ENCODE measurements around the gene CFDP1. TPM values are rescaled to one million over a fixed set of nuclear protein-coding genes. Genes with fewer than 3 reads are reported as not detected.

CFDP1 gene
- total and polyA plus RNA-seq, 10 donors = 56.1 to 222 (median 108) TPM

DNA sequence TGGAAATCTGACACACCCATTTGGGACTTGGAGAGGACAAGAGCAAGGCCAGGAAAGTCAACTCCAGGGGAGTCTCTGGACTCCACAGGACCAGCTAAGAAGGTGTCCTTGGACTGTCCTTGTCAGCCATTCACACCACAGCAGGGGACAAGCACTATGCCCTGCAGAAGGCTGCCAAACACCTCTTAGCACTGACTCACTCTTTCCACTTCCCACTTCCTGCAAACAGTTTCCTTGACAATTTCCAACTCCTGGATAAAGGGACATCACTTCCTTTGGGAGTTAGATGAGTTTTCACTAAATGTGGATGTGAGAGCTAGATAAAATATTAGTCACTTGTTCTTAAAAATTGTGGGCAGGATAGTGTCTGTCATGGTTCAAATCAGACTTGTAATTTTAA lies 144.1 kb downstream of the CFDP1 start:
- peak overlapping the region in 7 of 8 donors; percentile 72 to 86 (median 77) for H3K27ac ChIP-seq
- no peak for TF ChIP-seq POLR2A (IDR thresholded peaks at IDR 0.05)
- peak in 1 of 3 donors; percentile 86 for TF ChIP-seq POLR2AphosphoS5 (IDR thresholded peaks at IDR 0.05)
- TF ChIP-seq, protein P1, sequence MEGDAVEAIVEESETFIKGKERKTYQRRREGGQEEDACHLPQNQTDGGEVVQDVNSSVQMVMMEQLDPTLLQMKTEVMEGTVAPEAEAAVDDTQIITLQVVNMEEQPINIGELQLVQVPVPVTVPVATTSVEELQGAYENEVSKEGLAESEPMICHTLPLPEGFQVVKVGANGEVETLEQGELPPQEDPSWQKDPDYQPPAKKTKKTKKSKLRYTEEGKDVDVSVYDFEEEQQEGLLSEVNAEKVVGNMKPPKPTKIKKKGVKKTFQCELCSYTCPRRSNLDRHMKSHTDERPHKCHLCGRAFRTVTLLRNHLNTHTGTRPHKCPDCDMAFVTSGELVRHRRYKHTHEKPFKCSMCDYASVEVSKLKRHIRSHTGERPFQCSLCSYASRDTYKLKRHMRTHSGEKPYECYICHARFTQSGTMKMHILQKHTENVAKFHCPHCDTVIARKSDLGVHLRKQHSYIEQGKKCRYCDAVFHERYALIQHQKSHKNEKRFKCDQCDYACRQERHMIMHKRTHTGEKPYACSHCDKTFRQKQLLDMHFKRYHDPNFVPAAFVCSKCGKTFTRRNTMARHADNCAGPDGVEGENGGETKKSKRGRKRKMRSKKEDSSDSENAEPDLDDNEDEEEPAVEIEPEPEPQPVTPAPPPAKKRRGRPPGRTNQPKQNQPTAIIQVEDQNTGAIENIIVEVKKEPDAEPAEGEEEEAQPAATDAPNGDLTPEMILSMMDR (IDR thresholded peaks at IDR 0.05 in 8 of 11, conservative IDR thresholded peaks at IDR 0.05 in 3 of 11) = no peak
- no peak for DNase-seq
- H3K36me3 ChIP-seq = peaks cover 0 to 47% (median 24%) of the 10 kb centered on the region in 6 donors
- H3K4me3 ChIP-seq = no peak overlapping the region
- peaks cover 0 to 7% (median 0%) of the 10 kb centered on the region in 7 donors for H3K27me3 ChIP-seq (replicated peaks in 1 of 7)
- intact Hi-C loops (cut with DNase I; ENCODE audit: low total_unique reads) = no loop called here
- H3K4me1 ChIP-seq = peaks cover 0 to 32% (median 24%) of the 10 kb centered on the region in 6 donors
- H3K9me3 ChIP-seq = no peaks in the 10 kb centered on the region

- peaks cover 0 to 32% (median 22%) of the 10 kb centered on the region in 6 donors for H3K4me1 ChIP-seq
- no peaks in the 10 kb centered on the region for H3K9me3 ChIP-seq
- intact Hi-C loops (cut with DNase I; ENCODE audit: low total_unique reads) = no loop called here
- H3K27ac ChIP-seq = peak overlapping the region in 7 of 8 donors; percentile 72 to 86 (median 77)
- WGBS, 5 donors = 47 to 66% (median 60%) methylated on average over 10 of the region's 10 CpGs
- no peak overlapping the region for H3K4me3 ChIP-seq
- H3K27me3 ChIP-seq (replicated peaks in 1 of 7) = peaks cover 0 to 7% (median 0%) of the 10 kb centered on the region in 7 donors
- no peak for TF ChIP-seq POLR2A (IDR thresholded peaks at IDR 0.05)
- TF ChIP-seq, protein P1 (IDR thresholded peaks at IDR 0.05 in 8 of 11, conservative IDR thresholded peaks at IDR 0.05 in 3 of 11) = no peak
- TF ChIP-seq POLR2AphosphoS5 (IDR thresholded peaks at IDR 0.05) = peak in 1 of 3 donors; percentile 48
- DNase-seq = peak; percentile 77
- H3K36me3 ChIP-seq = peaks cover 0 to 41% (median 19%) of the 10 kb centered on the region in 6 donors
Measured at GRCh38 chr16:75288596-75289120, 144.6 kb downstream of the CFDP1 start.

DNA sequence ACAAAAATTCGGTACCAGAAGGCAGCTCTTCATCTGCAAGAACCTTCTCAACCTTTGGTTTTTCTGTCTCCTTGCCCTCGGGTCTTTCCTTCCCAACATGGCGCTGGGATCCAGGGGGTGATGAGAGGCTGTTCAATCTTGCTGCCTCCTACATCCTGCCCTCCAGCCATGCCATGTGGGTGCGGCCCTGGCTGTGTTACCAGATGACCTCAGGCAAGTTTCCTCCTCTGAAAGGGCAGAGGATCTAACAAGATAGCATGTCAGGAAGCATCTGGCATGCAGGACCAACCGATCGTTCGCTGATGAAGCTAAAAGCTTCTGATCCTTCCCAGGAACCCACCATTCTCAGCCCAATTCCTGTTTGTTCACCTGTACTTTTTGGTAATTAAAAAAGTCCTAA lies 145.1 kb downstream of the CFDP1 start:
- TF ChIP-seq POLR2AphosphoS5 (IDR thresholded peaks at IDR 0.05) = peak in 2 of 3 donors; percentile 73 to 75
- TF ChIP-seq POLR2A (IDR thresholded peaks at IDR 0.05) = no peak
- Histone ChIP-seq H3K27me3 (replicated peaks in 1 of 7) (peaks cover 0 to 7% (median 0%) of the 10 kb centered on the region in 7 donors), H3K4me1 (peaks cover 0 to 32% (median 22%) of the 10 kb centered on the region in 6 donors), H3K27ac (peak overlapping the region in 7 of 8 donors; percentile 72 to 86 (median 77)), H3K36me3 (peaks cover 0 to 36% (median 14%) of the 10 kb centered on the region in 6 donors), H3K4me3 (no peak overlapping the region), H3K9me3 (no peaks in the 10 kb centered on the region)
- intact Hi-C loops (cut with DNase I; ENCODE audit: low total_unique reads) = no loop called here
- WGBS, 5 donors = 62 to 70% (median 67%) methylated on average over 7 of the region's 7 CpGs
- no peak for DNase-seq

GRCh38 chr16:75287708-75288107 lies 145.6 kb downstream of the CFDP1 start:
- Histone ChIP-seq H3K9me3 (no peaks in the 10 kb centered on the region), H3K36me3 (peaks cover 0 to 36% (median 10%) of the 10 kb centered on the region in 6 donors), H3K27ac (peak overlapping the region in 7 of 8 donors; percentile 36 to 86 (median 76)), H3K4me1 (peaks cover 0 to 32% (median 22%) of the 10 kb centered on the region in 6 donors), H3K4me3 (no peak overlapping the region), H3K27me3 (replicated peaks in 1 of 7) (peaks cover 0 to 7% (median 0%) of the 10 kb centered on the region in 7 donors)
- TF ChIP-seq POLR2AphosphoS5 (IDR thresholded peaks at IDR 0.05) = no peak
- TF ChIP-seq POLR2A (IDR thresholded peaks at IDR 0.05) = no peak
- TF ChIP-seq, protein P1 (IDR thresholded peaks at IDR 0.05 in 8 of 11, conservative IDR thresholded peaks at IDR 0.05 in 3 of 11) = no peak
- WGBS, 5 donors = 70 to 97% (median 85%) methylated on average over 5 of the region's 5 CpGs
- intact Hi-C loops (cut with DNase I; ENCODE audit: low total_unique reads) = no loop called here
- no peak for DNase-seq

All from spleen (tissue), 11 donors.